ENCODE results near the gene MYO1B.

MYO1B gene

GRCh38 chr2:191355170-191355758, 110.1 kb downstream of the MYO1B start:
- in situ Hi-C loops (cut with MboI; ENCODE audit: low sequenced_read_pairs) = no loop called here

GRCh38 chr2:191357678-191358077, 112.5 kb downstream of the MYO1B start:
- in situ Hi-C loops (cut with MboI; ENCODE audit: low sequenced_read_pairs) = no loop called here

- in situ Hi-C loops (cut with MboI; ENCODE audit: low sequenced_read_pairs) = no loop called here
Observed at GRCh38 chr2:191358325-191359025, 113.3 kb downstream of the MYO1B start.

- in situ Hi-C loops (cut with MboI; ENCODE audit: low sequenced_read_pairs) = no loop called here
Observed at GRCh38 chr2:191359133-191359532, 113.9 kb downstream of the MYO1B start.

- in situ Hi-C loops (cut with MboI; ENCODE audit: low sequenced_read_pairs) = no loop called here
Observed at GRCh38 chr2:191360918-191361317, 115.7 kb downstream of the MYO1B start.

- in situ Hi-C loops (cut with MboI; ENCODE audit: low sequenced_read_pairs) = no loop called here
Observed at GRCh38 chr2:191362841-191363240, 117.6 kb downstream of the MYO1B start.

- in situ Hi-C loops (cut with MboI; ENCODE audit: low sequenced_read_pairs) = no loop called here
Observed at GRCh38 chr2:191363267-191363666, 118.1 kb downstream of the MYO1B start.

- in situ Hi-C loops (cut with MboI; ENCODE audit: low sequenced_read_pairs) = no loop called here
Observed at GRCh38 chr2:191365089-191365488, 119.9 kb downstream of the MYO1B start.

GRCh38 chr2:191366199-191366598, 121.0 kb downstream of the MYO1B start:
- in situ Hi-C loops (cut with MboI; ENCODE audit: low sequenced_read_pairs) = no loop called here

GRCh38 chr2:191369034-191369433, 123.8 kb downstream of the MYO1B start:
- in situ Hi-C loops (cut with MboI; ENCODE audit: low sequenced_read_pairs) = no loop called here

- in situ Hi-C loops (cut with MboI; ENCODE audit: low sequenced_read_pairs) = no loop called here
Observed at GRCh38 chr2:191374366-191374765, 129.2 kb downstream of the MYO1B start.

GRCh38 chr2:191374939-191375338, 129.7 kb downstream of the MYO1B start:
- in situ Hi-C loops (cut with MboI; ENCODE audit: low sequenced_read_pairs) = no loop called here

GRCh38 chr2:191376981-191377629, 131.9 kb downstream of the MYO1B start:
- in situ Hi-C loops (cut with MboI; ENCODE audit: low sequenced_read_pairs) = no loop called here

GRCh38 chr2:191379375-191379774, 134.2 kb downstream of the MYO1B start:
- in situ Hi-C loops (cut with MboI; ENCODE audit: low sequenced_read_pairs) = no loop called here

GRCh38 chr2:191382801-191383200, 137.6 kb downstream of the MYO1B start:
- in situ Hi-C loops (cut with MboI; ENCODE audit: low sequenced_read_pairs) = no loop called here

GRCh38 chr2:191383486-191383885, 138.3 kb downstream of the MYO1B start:
- in situ Hi-C loops (cut with MboI; ENCODE audit: low sequenced_read_pairs) = no loop called here

- in situ Hi-C loops (cut with MboI; ENCODE audit: low sequenced_read_pairs) = no loop called here
Observed at GRCh38 chr2:191384829-191385228, 139.6 kb downstream of the MYO1B start.

GRCh38 chr2:191385416-191386160, 140.4 kb downstream of the MYO1B start:
- in situ Hi-C loops (cut with MboI; ENCODE audit: low sequenced_read_pairs) = no loop called here

- in situ Hi-C loops (cut with MboI; ENCODE audit: low sequenced_read_pairs) = no loop called here
Observed at GRCh38 chr2:191386938-191387536, 141.8 kb downstream of the MYO1B start.

- in situ Hi-C loops (cut with MboI; ENCODE audit: low sequenced_read_pairs) = no loop called here
Observed at GRCh38 chr2:191389288-191389687, 144.1 kb downstream of the MYO1B start.

- in situ Hi-C loops (cut with MboI; ENCODE audit: low sequenced_read_pairs) = no loop called here
Observed at GRCh38 chr2:191391171-191391570, 146.0 kb downstream of the MYO1B start.
